HG02970 (cell line): ENCODE results near the gene COL27A1.

Source experiments
- ATAC-seq: cut with Tn5 transposase; IDR thresholded peaks from one replicate; pipeline ENCODE4 v1.9.1; 2021; ENCODE audit warnings: mild to moderate bottlenecking, moderate library complexity, moderate number of reproducible peaks; ENCODE audit not compliant: unreplicated experiment, low FRiP score

COL27A1 gene

DNA sequence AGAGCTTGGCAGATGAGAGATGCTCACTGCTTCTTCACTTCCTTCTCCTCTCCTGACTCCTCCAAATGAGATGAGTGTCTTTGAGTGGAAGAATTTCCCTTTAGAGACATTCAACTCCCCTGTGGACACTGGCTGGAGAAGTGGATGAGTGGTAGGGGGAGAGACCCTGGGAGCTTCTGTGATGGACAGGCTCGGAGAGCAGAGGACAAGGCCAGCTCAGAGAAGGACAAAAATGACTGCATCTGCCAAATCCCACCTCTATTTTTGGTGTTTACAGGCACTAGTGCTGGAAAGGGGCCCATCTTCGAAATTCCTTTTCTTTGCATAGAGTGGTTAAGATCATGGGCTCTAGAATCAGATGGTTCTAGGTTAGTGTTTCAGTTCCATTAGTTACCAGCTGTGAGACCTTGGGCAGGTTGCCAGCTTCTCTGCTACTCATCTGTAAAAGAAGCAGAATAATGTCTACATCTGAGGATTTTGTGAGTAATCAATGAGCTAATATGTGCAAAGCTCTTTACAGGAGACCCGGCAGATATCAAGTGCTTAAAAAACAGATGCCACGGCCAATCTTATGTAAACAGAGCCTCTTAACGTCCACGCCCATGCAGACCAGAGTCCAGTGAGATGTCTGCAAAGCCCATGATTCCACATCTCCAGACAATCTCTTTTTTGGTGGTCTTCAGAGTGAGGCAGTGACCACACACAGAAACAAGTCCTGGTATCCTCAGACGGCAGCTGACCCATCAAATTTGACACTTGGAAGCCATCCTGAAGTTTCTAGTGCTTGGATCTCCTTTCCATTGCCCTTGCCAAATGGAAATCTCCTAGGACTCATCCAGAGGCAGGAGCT lies 13.6 kb upstream of the COL27A1 start:
- ATAC-seq, result no peak

DNA sequence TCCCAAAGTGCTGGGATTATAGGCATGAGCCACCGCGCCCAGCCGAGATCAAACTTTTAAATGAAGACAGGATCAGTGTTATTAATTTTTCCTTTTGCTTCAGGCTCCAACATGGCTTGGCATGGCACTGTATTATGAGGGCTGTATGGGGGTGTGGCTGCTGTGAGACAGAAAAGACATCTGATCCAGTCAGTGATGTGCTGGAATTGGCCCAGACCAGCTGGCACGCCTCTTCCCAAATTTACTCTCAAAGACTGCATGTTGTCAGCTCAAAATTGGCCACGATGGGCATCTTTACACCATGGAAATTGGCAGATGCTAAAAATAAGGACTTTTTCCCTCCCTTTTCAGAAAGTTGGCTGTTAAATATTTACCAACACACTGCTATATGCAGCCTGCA lies 12.1 kb upstream of the COL27A1 start:
- ATAC-seq, result no peak

DNA sequence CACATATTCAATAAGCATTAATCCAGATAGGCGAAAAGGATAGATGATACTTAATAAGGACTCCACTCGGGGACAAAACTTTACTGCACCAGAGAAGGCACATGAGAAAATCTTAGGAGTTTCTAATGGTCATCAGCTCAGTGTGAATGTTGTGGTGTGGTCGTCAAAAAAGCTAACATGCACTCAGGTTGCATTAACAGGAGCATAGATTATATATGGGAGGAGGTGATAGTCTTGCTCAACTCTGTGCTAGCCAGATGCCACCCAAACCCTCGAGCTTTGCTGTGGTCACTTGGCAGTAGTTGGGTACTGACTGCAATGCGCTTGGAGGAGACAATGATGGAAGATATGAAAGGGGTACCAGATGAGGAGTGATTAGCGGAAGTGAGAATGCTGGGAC lies 8.6 kb upstream of the COL27A1 start:
- ATAC-seq, result no peak

DNA sequence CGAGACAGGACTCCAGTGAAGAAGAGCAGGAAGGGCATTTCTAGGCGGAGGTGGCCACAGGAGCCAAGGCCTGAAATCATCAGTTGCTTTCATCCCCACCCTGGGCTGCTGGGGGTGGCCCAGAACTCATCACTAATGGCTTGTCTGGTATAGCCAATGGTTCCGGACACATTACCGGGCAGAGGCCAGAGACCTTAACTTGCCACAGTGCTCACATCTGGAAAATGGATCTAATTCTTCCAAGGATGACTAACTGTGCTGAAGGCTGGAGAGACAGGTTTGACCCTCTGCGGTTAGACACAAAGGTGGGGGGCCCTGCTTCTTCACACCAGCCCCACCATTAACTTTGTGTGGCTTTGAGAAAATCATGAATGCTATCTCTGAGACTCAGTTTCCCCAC lies 6.2 kb upstream of the COL27A1 start:
- no peak for ATAC-seq

DNA sequence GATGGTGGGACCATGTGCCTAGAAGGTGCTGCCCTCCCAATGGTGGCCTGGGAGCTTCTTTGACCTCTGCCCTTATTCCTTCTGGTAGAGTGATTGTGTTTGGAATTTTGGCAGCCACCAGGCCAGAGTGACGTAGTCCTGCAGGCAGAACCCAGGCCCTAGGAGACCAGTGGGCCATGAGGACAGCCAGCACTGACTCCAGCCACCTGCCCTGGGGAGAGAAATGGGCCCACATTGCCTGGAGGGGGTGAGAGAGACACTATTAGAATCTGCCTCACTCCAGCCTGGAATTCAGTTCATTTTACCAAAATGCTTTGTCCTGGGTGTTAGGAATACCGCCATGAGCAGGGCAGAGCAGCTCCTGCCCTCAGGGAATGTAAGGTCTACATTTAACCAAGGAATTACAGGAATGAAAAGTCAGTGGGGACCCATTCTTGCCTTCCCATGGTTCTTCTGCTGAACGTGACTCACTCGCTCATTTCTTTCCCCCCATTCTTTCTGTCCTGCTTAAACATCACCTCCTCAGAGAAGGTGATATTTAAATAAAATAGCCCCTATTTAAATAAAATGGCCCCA lies 5.5 kb upstream of the COL27A1 start:
- no peak for ATAC-seq

DNA sequence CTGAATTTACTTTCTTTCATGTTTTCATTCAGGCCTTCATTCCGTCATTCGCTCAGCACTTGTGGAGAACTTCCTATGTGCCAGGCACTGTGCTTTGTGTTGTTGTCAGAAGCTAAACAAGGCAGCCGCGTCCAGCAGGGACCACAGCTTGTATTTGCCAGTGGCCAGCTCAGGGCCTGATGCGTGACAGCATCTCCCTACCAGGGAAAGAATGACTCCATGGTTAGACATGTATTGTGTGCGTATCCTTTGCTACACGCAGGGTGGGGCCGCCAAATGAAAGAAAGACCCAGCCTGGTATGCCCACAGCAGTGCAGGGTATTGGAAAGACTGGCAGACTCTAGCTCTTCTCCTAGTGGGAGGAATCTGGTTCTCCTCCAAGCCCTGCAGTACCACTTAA lies 4.7 kb upstream of the COL27A1 start:
- ATAC-seq, result no peak

DNA sequence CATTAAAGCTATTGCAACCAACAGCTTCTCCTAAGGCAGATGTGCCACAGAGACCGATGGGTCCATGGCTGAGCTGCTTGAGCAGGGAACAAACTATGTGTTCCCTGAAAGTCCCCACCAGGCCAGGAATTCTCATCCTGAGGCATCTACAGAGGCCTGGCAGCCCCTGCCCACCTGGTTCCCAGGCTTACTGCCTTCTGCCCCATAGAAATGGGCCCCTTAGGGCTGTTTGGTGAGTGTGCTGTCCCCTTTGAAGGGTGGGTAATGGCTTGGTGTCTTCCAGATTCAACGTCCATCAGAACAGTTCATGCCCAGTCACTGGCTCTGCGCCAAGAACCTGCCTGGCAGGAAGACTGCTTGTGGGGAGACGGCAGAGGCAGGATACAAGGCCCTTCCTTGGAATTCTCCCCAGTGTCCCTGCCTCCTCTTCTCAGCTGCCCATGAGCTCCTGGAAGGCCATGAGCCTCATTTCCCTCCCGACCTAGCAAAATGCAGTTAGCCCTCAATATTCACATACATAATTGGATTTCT lies 3.8 kb upstream of the COL27A1 start:
- ATAC-seq, result no peak

DNA sequence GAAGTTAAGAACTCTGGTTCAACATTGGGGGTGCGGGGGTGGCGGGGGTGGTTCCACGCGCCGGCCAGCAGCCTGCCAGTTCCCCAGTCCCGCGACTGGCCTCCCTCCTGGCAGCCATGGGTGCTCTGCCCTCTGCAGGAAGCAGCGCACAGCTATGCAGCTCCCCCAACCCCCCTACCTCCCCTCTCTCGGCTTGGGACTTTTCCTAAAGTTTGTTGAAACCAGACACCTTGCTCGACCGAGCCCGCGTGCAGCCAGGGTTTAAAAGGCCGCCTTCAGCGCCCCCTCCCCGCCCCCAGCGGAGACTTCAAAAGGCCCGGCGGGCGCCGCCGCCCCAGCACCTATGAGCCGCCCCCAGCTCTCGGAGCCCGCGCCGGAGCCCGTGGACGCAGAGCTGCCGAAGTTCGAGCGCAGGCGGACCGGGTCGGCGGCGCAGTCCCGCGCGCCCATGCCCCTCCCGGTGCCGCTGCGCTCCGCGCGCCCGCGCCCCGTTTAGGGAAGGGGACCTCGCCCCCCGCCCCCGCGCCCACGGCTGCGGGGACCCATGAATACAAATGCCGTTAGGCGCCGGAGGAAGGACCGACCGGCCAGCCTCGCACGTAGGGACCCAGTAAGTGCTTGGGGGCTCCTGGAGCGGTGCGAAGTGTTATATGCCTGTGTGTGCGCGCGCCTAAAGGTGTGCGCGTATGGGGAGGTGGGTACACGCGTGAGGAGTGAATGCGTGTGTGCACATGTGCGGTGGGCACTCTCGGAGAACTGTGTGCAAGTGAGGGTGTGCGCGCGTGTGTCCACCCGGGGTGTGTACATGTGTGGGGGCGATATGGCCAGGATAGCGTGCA lies 1.4 kb upstream of the COL27A1 start:
- ATAC-seq, result no peak

DNA sequence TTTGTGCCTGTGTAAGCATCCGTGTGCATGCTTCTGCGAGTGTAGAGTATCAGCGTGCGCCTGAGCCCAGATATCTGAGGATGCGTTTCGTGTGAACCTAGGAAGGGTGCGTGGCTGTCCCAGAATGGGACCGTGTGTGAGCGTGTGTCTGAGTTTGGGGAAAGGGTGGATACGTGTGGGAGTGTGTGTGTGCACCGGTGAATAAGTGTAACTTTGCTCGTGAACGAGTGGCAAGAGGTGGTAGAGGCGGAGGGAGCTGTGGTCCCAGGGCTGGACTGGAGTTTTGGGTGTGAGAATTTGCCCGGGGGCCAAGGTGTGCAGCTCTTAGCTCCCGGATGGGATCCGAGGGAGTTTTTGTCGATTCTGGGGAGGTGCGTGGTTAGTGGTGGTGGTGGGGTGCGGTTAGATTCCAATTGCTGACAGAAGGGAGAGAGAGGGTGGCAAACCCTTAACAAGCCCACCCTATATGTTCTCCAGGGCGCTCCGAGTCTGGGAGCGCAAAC lies 686 bp upstream of the COL27A1 start:
- ATAC-seq, result no peak

DNA sequence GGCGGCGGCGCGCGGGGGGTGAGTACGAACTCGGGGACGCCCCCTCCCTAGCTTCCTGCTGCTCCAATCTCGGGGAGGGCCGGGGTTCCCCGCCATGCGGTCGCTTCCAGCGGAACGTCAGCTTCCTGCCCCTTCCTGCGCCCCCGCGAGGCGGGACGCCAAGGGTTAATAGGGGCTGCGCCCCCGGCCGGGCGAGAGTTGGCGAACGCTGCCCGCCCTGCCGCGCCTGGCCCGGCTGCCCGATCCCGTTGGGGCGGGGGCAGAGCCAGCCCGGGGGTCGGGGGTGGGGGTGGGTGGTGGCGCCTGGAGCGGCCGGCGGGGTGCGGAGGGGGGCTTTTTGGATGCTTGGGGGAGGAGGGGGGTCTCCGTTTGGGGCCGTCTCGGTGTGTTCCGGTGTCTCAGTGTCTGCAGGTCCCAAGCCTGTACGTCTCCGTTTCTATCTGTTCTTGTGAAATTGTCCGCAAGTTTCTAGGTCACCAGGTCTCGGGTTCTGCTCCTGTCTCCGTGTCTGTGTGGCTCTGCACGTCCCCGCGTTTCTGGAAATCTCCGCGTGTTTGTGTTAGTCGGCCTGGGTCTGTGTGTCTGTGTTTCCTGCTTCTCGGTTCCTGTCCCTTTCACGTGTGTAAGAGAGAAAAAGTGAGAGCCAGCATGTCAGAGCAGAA lies 789 bp downstream of the COL27A1 start:
- no peak for ATAC-seq

DNA sequence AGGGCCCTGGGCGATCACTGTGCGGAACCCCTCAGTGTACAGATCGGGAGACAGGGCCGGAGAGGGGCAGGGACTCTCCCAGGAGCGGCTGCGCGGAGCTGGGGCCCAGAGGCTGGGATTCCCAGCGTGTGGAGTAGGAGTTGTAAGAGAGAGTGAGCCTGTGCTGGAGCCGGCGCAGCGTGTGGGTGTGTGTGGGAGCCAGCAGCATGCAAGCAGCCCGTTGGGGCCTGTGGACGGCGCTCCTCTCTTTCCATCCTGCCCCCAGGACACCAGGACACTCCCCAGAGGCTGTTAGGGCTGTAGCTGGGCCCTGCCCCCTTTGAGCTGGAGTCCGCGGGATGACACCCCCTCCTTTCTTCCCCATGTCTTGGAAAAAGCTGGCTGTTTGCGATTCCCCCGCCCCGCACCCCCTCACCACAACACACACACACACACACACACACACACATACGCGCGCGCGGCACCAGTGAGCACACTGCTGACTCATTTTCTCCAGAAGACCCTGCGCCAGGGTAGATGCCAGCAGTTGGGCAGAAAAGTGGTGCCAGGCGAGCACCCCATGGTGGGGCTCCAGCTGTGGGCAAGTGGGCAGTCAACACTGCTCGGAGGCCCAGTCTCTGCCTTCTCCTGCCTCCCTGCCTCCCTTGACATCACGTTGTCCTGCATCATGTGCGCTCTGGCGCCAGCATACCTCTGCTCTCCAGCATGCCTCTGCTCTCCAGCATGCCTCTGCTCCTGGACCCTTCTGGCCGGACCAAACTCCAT lies 1.5 kb downstream of the COL27A1 start:
- no peak for ATAC-seq

DNA sequence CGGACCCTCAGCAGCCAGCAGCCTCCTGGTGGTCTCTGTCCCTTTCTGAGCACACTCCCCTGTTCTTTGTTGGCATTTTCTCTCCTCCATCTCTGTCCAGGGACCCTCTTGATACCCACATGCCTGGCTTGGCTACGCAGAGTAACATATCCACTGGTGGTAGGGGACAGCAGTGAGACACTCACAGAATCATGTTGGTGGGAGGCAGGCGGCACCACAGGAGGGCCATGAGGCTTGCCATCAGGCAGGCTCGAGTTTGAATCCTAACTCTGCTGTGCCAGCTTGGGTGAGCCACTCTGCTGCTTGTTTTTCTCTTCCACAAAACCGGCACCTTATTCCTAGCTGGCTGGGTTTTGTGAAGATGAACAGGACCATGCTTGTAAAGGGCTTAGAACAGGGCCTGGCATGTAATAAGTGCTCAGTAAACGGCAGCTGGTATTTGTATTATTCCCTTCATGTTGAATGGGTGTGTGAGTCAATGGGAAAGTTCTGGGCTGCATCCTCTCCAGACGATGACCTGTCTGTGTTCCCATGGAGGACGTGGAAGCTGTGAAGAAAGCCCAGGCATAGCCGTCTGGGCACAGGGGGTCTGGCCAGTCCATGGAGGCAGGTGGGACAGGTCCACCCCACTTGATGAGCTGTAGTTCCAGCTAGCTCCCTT lies 2.3 kb downstream of the COL27A1 start:
- ATAC-seq, result no peak

DNA sequence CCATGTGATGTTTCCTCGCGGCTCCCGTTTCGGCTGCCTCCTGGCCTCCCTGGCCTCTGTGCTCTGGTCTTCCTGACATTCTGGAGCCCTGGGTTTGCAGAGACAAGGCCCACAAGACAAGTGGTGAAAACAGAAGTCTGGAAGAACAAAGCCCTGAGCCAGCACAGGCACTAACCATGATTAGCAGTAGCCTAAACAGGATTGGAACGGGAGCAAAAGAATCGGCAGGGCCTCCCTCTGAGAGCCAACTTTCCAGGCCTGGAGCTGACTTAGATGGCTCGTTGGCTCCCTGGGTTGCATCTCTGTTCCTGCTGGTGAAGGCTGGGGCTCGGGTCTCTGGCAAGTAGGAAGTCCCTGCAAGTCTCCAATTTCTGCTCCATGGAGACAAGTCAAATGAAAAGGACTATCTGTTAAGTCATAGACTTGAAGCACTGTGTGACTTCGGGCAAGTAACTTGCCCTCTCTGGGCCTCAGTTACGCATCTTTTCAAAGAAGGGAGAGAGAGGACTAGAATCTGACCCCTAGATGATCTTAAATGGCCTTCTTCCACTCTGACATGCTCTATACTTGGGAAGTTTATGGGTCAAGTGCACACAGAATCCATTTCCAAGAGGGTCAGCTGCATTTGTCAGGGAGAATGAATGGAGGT lies 3.3 kb downstream of the COL27A1 start:
- ATAC-seq, result no peak

DNA sequence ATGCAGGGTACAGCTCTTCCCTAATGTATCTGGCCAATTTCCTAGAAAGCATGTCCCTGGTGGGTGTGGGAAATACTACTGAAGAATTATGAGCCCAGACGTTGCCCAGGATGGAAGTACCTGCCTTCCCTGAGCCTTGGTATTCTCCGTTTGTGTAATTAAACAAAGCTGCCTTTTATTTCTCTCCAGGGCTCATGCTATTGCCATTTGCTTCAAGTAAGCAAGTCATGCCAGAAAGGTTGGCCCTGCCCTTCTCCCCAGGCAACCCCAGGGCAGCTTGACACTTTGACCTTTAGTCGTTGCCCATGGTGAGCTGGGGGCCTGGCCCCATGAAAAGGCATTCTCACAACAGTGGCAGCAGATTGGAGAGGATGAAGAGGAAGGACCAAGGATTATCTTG lies 4.4 kb downstream of the COL27A1 start:
- no peak for ATAC-seq

DNA sequence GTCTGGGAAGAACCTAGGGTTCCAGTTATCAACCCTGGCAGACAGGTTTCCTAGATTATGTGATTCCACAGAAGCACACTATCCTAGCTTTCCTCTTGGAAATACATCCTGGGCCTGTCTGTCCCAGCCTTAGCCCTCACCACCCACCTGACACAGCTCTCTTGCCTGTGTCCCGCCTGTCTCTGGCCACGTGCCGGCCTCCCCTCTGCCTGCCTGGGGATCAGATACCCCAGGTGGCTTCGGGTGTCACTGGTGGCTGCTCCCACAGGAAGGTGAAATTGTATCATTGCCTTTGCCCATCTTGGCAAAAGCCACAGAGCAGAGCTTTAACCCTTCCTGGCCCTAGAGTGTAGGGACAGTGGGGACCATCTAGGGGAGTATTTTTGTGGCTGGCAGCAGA lies 6.2 kb downstream of the COL27A1 start:
- no peak for ATAC-seq

DNA sequence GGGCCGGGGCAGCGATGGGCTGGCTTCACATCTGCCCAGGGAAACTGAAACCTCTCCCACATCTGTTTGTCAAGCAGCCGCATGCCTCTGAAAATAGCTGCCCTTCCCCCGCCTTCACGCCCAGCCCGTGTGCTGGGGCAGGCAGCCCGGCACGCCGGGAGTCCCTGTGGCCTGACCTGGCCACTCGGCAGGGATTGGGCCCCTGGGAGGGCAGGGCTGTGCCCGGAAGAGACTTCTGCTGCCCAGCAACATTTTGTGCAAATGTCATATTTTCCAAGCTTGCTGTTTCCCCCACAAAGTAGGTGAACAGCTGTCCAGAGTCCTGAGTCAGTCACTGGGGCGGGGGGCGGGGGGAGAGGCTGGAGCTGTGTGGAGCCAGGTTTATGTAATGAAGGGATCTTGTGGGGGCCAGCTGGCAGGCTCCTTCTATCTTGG lies 8.2 kb downstream of the COL27A1 start:
- ATAC-seq, result no peak

DNA sequence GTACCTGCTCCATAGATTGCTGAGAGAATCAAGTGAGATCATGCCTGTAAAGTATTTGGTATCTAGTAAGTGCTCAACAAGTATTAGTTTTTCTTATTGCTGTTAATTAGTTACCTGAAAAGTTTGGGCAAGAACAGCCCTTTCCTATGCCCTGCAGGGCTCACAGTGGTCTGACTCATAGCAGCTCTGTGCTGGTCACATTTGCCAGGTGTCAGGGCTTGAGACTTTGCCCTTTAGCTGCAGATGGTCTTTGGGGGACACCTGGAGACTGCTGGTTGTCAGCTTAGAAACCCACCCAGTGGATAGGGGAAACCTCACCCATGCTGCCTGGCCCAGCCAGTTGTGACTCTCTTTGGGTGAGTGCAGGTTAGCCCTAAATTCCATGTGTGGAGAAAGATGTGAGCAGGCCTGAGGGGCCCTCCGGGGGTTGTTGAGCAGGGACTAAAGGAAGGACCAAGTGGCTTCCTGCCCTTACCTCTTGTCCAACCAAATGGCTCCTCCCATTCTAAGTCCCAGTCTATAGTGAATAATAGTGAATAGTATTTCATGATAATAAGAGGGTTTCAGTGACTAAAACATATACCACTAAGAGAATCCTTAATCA lies 9.0 kb downstream of the COL27A1 start:
- no peak for ATAC-seq

DNA sequence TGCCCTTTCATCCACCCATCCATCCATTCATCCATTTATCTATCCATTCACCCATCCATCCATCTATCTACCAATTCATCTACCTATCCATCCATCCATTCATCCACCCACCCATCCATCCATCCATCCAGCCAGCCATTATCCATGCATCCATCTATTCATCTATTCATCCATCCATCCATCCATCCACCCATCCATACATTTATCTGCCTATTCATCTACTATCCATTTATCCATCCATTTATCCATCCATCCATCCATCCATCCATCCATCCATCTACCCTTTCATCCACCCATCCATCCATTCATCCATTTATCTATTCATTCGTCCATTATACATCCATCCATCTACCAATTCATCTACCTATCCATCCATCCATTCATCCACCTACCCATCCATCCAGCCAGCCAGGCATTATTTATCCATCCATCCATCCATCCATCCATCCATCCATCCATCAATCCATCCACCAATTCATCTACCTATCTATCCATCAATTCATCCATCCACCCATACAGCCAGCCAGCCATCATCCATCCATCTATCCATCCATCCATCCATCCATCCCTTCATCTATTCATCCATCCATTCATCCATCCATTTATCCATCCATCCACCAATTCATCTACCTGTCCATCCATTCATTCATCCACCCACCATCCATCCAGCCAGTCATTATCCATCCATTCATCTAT lies 10.2 kb downstream of the COL27A1 start:
- no peak for ATAC-seq
